GM12801 (cell line): ENCODE results near the gene TGFBI.

Experiments used
- TF ChIP-seq, protein P1 (sequence below): IDR thresholded peaks from one replicate; pipeline ENCODE4 v1.5.1; 2011; ENCODE audit warnings: control low read depth; ENCODE audit not compliant: insufficient read length; ENCODE audit errors: extremely low read depth

The TGFBI gene

DNA sequence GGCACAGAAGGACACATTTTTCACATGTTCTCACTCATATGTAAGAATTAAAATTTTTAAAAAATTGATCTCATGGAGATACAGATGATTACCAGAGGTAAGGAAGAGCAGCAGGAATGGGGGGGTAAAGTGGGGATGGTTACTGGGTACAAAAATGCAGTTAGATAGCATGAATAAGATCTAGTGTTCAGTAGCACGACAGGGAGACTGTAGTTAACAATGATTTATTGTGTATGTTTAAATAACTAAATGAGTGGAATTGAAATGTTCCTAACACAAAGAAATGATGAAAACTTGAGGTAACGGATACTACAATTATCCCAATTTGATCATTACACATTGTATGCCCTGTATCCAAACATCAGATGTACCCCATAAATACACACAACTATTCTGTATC, 15.2 kb upstream of the TGFBI start:
- TF ChIP-seq, protein P1, sequence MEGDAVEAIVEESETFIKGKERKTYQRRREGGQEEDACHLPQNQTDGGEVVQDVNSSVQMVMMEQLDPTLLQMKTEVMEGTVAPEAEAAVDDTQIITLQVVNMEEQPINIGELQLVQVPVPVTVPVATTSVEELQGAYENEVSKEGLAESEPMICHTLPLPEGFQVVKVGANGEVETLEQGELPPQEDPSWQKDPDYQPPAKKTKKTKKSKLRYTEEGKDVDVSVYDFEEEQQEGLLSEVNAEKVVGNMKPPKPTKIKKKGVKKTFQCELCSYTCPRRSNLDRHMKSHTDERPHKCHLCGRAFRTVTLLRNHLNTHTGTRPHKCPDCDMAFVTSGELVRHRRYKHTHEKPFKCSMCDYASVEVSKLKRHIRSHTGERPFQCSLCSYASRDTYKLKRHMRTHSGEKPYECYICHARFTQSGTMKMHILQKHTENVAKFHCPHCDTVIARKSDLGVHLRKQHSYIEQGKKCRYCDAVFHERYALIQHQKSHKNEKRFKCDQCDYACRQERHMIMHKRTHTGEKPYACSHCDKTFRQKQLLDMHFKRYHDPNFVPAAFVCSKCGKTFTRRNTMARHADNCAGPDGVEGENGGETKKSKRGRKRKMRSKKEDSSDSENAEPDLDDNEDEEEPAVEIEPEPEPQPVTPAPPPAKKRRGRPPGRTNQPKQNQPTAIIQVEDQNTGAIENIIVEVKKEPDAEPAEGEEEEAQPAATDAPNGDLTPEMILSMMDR = no peak

- TF ChIP-seq, protein P1 = no peak
Observed at GRCh38 chr5:136014049-136015002, 14.5 kb upstream of the TGFBI start.

DNA sequence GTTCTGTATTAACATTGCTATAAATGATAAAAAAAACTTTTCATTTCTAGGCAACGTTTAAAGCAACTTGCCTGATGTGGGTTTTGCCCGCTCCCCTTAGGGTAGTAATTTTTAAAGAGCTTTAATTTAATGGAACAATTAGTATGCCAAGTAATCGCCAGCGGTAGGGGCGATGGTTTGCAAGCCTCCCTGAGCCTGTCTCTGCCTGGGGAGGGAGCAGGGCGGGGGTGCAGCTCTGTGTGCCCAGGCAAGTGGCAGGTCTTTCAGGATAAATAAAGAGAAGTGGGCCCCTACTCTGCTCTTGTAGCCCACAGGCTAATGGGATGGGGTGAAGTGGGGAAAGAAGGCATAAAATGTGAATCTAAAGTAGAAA, 13.8 kb upstream of the TGFBI start:
- TF ChIP-seq, protein P1 = no peak

DNA sequence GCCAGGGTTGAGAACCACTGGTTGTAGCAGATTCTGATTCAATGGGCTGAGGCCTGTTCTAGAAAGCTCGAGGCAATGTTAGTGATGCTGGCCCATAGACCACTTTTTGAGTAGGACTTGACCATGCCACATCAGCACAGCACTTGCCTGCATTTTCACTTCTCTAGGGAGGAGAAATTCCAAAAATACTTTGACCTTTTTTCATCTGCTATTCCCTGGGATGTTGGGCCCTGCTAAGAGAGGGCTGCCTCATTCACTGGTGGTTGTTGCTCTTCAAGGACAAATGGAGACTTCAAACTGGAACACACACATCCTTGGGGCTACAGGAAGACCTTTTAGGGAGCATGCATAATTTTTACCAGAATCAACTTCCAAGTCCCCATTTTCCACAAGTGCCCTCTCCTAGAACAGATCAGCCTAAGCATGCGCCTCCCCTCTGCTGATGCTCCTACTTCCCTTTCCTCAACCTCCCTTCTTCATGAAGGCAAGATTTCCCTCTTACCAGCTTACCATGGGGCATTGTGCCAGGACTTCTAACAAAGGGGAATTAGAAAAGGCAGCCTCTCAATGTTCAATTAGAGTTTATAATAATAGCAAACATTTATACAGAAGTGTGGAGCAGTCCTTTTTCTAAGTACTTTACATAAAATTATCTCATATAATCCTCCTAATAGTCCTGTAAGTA, 12.7 kb upstream of the TGFBI start:
- TF ChIP-seq, protein P1 = no peak

DNA sequence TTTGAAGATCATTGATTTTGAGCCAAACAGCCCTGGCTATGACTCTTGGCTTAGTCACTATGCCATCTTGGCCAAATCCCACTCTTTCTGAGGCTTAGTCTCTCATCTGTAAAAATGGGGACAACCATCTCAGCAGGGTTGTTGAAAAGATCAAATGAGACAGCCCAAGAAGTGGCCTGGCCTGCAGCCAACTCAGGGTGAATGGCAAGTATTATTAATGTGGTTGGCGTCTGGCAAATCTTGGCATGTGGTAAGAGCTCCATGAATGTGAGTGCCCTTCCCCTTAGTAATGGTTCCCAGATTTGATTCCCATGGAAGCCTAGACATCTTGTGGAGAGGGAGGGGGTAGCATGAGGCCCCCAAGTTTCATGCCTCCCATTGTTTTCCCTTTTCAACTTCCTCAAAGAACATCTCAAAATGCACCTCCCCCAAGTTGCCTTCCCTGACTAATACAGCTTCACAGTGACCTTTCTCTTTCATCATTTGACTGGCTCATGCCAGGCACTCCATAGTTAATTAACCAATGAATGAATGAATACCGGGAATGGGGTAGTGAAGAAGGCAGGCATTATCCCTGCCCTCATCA, 11.8 kb upstream of the TGFBI start:
- TF ChIP-seq, protein P1 = no peak

DNA sequence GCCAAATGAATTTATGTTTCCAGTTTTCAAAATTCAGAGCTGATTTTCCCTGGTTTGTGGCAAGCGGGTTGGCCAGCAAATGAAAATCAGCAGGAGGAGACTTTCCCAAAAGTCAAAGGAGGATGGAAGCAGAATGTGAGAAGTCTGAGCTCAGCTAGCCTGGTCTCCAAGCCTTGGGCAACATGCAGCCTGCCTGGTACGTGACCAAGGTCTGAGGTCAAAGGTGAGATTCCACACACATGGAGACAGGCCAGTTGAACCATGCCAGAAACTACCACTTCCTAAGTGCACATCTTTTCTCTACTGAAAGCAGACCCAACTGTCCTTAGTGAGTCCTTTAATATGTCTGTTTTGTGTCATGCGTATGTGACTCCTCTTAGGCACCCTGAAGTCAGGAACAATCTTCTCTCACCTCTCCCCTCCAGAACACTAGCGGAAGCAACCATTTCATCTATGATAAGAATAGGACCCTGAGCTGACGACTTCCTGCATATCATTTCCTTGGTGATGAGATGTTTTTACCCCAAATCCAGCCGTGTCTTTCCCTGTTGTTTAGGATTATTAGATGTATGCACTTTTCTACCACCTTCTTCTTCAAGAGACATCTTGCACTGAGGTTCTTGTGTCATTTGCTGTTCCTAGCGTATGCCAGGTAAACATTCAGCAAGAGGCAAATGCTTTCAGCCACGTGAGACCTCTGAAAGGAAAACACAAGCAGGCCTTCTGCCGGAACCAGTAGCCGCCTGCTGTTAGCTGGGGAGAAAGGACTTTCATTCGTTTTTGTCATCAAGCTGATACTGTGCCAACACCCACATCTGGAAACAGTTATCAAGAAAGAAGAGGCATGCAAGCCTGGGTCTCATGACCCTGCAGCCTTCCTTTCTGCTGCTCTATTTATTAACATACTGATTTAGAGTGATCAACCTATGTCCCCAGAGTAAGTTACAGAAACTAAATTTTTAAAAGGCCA, 9.7 kb upstream of the TGFBI start:
- TF ChIP-seq, protein P1 = no peak
